SK-N-SH treated with all-trans-retinoic acid at 6 μM for 48 hours (cell line): ENCODE measurements around the gene ZNF778.

Experiments
- ATAC-seq: fragments of 200-7000 bp; cut with Tn5 transposase; 3 replicates; pipeline ENCODE4 v1.9.1; 2020; ENCODE audit warnings: mild to moderate bottlenecking, moderate library complexity
- ARNTL ChIP-seq: fragments of 450-650 bp; formaldehyde crosslinking; IDR thresholded peaks from 2 replicates; pipeline ENCODE4 v1.5.0; 2020; ENCODE audit warnings: low read depth, mild to moderate bottlenecking, moderate library complexity, borderline replicate concordance
- BACH2 ChIP-seq: fragments of 250-450 bp; sonication (Bioruptor Pico); IDR thresholded peaks from 2 replicates; pipeline ENCODE4 v1.9.0; 2021; ENCODE audit warnings: mild to moderate bottlenecking, borderline replicate concordance
- CREB5 ChIP-seq: fragments of 250-450 bp; sonication (Bioruptor Pico); IDR thresholded peaks from 2 replicates; pipeline ENCODE4 v1.5.1; 2020; ENCODE audit warnings: low read depth, mild to moderate bottlenecking, moderate library complexity
- CSDC2 ChIP-seq: fragments of 250-450 bp; sonication (Bioruptor Pico); IDR thresholded peaks from 2 replicates; pipeline ENCODE4 v1.5.0; 2020; ENCODE audit warnings: mild to moderate bottlenecking, moderate library complexity
- CSRNP3 ChIP-seq: fragments of 250-450 bp; sonication (Bioruptor Pico); IDR thresholded peaks from 2 replicates; pipeline ENCODE4 v1.5.1; 2021; ENCODE audit warnings: mild to moderate bottlenecking, moderate library complexity
- ESRRG ChIP-seq: fragments of 250-450 bp; sonication (Bioruptor Pico); IDR thresholded peaks from 2 replicates; pipeline ENCODE4 v1.6.1; 2021; ENCODE audit warnings: mild to moderate bottlenecking
- GLIS3 ChIP-seq: fragments of 250-450 bp; sonication (Bioruptor Pico); IDR thresholded peaks from 2 replicates; pipeline ENCODE4 v1.5.0; 2020; ENCODE audit warnings: mild to moderate bottlenecking, moderate library complexity
- OSR1 ChIP-seq: fragments of 250-450 bp; sonication (Bioruptor Pico); IDR thresholded peaks from 2 replicates; pipeline ENCODE4 v1.8.0; 2022; ENCODE audit warnings: moderate library complexity, mild to moderate bottlenecking, inconsistent platforms
- PATZ1 ChIP-seq: fragments of 250-450 bp; sonication (Bioruptor Pico); IDR thresholded peaks from 2 replicates; pipeline ENCODE4 v1.8.0; 2020; ENCODE audit warnings: mild to moderate bottlenecking, moderate library complexity, borderline replicate concordance
- POU6F1 ChIP-seq: fragments of 250-450 bp; sonication (Bioruptor Pico); IDR thresholded peaks from 2 replicates; pipeline ENCODE4 v1.8.0; 2021; ENCODE audit warnings: low read depth, mild to moderate bottlenecking, moderate library complexity, borderline replicate concordance
- PPARA ChIP-seq: fragments of 250-450 bp; sonication (Bioruptor Pico); IDR thresholded peaks from 2 replicates; pipeline ENCODE4 v1.5.0; 2020; ENCODE audit warnings: mild to moderate bottlenecking, borderline replicate concordance
- RARB ChIP-seq: fragments of 250-450 bp; sonication (Bioruptor Pico); IDR thresholded peaks from 2 replicates; pipeline ENCODE4 v1.8.0; 2021; ENCODE audit warnings: mild to moderate bottlenecking, moderate library complexity
- SNAI2 ChIP-seq: fragments of 250-450 bp; sonication (Bioruptor Pico); IDR thresholded peaks from 2 replicates; pipeline ENCODE4 v1.5.0; 2020; ENCODE audit warnings: mild to moderate bottlenecking, moderate library complexity
- TCF4 ChIP-seq: fragments of 250-450 bp; sonication (Bioruptor Pico); IDR thresholded peaks from 2 replicates; pipeline ENCODE4 v1.8.0; 2021; ENCODE audit warnings: mild to moderate bottlenecking, moderate library complexity, borderline replicate concordance
- TOX ChIP-seq: fragments of 250-450 bp; sonication (Bioruptor Pico); IDR thresholded peaks from 2 replicates; pipeline ENCODE4 v1.8.0; 2021; ENCODE audit warnings: mild to moderate bottlenecking, moderate library complexity, borderline replicate concordance
- ZC3H10 ChIP-seq: fragments of 250-450 bp; sonication (Bioruptor Pico); IDR thresholded peaks from 2 replicates; pipeline ENCODE4 v1.5.1; 2021; ENCODE audit warnings: mild to moderate bottlenecking, moderate library complexity
- ZFP30 ChIP-seq: fragments of 450-650 bp; formaldehyde crosslinking; IDR thresholded peaks from 2 replicates; pipeline ENCODE4 v1.5.0; 2022; ENCODE audit warnings: mild to moderate bottlenecking, moderate library complexity
- ZNF565 ChIP-seq: fragments of 450-650 bp; formaldehyde crosslinking; conservative IDR thresholded peaks from 2 replicates; pipeline ENCODE4 v1.5.0; 2020; ENCODE audit warnings: low read depth, mild to moderate bottlenecking, moderate library complexity
- ZNF70 ChIP-seq: fragments of 450-650 bp; formaldehyde crosslinking; IDR thresholded peaks from 2 replicates; pipeline ENCODE4 v1.5.0; 2020; ENCODE audit warnings: mild to moderate bottlenecking, moderate library complexity
- ZNF8 ChIP-seq: fragments of 450-650 bp; formaldehyde crosslinking; IDR thresholded peaks from 2 replicates; pipeline ENCODE4 v1.5.0; 2020; ENCODE audit warnings: mild to moderate bottlenecking, moderate library complexity

Gene ZNF778

GRCh38 chr16:89210904-89211515 is 6.5 kb upstream of the ZNF778 start:
- TF ChIP-seq PPARA (no peak), ZFP30 (CRISPR knock-in tag) (no peak), ZNF565 (CRISPR knock-in tag) (no peak), TCF4 (CRISPR knock-in tag) (no peak)

GRCh38 chr16:89216315-89217137 is 977 bp upstream of the ZNF778 start:
- ATAC-seq = peak; percentile 83
- TF ChIP-seq PPARA (no peak), TCF4 (CRISPR knock-in tag) (no peak), ZC3H10 (no peak), CSRNP3 (no peak), BACH2 (no peak), ZNF70 (no peak), ZNF565 (CRISPR knock-in tag) (no peak), RARB (CRISPR knock-in tag) (no peak)
- TF ChIP-seq, all 23 proteins: peak for 0

More at GRCh38 chr16:89210904-89211515, 6.5 kb upstream of the ZNF778 start:
- peak; percentile 90 for ATAC-seq

GRCh38 chr16:89217138-89217387 is 440 bp upstream of the ZNF778 start:
- no peak for TF ChIP-seq BACH2
- no peak for TF ChIP-seq OSR1 (CRISPR knock-in tag)
- no peak for TF ChIP-seq RARB (CRISPR knock-in tag)
- TF ChIP-seq TOX (CRISPR knock-in tag) = no peak
- TF ChIP-seq ZC3H10 = no peak
- no peak for TF ChIP-seq SNAI2 (CRISPR knock-in tag)
- TF ChIP-seq ZNF8 = no peak
- TF ChIP-seq ZNF70 = no peak
- TF ChIP-seq ZFP30 (CRISPR knock-in tag) = no peak
- TF ChIP-seq CREB5 (CRISPR knock-in tag) = no peak
- TF ChIP-seq GLIS3 (CRISPR knock-in tag) = no peak
- TF ChIP-seq ESRRG (CRISPR knock-in tag) = no peak
- no peak for ATAC-seq

GRCh38 chr16:89219365-89219764 is 1.9 kb downstream of the ZNF778 start:
- no peak for TF ChIP-seq OSR1 (CRISPR knock-in tag)
- no peak for TF ChIP-seq BACH2
- no peak for TF ChIP-seq ESRRG (CRISPR knock-in tag)
- no peak for TF ChIP-seq ARNTL (CRISPR knock-in tag)
- no peak for TF ChIP-seq TCF4 (CRISPR knock-in tag)
- TF ChIP-seq GLIS3 (CRISPR knock-in tag) = no peak
- TF ChIP-seq ZNF8 = no peak
- no peak for TF ChIP-seq PPARA
- no peak for TF ChIP-seq RARB (CRISPR knock-in tag)
- no peak for TF ChIP-seq PATZ1 (CRISPR knock-in tag)
- no peak for TF ChIP-seq ZNF70
- no peak for ATAC-seq

GRCh38 chr16:89221604-89222003 is 4.1 kb downstream of the ZNF778 start:
- no peak for TF ChIP-seq CSDC2 (CRISPR knock-in tag)
- TF ChIP-seq POU6F1 (CRISPR knock-in tag) = no peak
- no peak for TF ChIP-seq GLIS3 (CRISPR knock-in tag)
- TF ChIP-seq, all 23 proteins: peak for 0
- no peak for ATAC-seq
